HG02938 (cell line): ENCODE measurements around the gene GSG1L.

Experiments
- ATAC-seq: cut with Tn5 transposase; IDR thresholded peaks from one replicate; pipeline ENCODE4 v1.9.1; 2021; ENCODE audit warnings: mild to moderate bottlenecking, moderate library complexity; ENCODE audit not compliant: unreplicated experiment

Gene GSG1L

DNA sequence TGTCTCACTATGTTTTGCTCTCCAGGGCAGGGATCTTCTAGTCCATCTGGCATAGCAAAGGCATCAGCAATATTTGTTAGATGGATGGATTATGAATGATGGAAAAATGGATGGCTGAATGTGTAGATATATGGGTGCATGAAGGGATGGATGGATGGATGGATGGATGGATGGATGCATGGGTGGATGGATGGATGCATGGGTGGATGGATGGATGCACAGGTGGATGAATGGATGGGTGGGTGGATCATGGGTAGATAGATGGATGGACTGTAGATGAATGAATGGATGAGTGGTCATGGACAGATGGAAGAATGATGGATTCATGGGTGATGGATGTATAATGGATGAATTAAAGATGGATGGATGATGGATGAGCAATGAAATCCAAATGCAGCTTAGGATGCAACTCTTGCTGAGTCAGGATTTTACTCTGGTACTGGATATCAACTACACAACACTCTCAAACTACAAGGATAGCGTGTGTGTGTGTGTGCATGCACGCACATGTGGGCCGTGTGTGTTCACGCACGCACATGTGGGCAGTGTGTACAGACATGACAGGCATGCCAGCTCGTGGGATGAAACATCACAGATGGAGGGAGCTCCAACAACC, 34.0 kb downstream of the GSG1L start:
- no peak for ATAC-seq

DNA sequence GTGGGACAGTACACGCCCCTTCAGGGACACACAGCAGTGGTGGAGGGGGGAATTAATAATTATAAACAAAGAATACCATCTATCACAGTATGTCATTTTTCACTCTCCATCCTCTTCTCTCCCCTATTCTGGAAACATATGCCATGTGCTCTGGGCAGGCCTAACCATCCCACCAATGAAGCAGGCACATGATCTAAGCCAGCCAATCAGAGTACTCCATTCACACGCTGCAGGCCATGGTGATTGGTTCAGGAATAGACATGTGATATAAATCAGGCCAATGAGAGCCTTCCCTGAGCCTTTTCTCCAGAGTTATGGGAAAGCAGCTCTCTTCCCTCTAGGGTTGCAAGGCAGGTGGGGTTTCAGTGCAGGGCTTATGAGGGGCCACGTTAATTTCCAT, 36.5 kb downstream of the GSG1L start:
- no peak for ATAC-seq

DNA sequence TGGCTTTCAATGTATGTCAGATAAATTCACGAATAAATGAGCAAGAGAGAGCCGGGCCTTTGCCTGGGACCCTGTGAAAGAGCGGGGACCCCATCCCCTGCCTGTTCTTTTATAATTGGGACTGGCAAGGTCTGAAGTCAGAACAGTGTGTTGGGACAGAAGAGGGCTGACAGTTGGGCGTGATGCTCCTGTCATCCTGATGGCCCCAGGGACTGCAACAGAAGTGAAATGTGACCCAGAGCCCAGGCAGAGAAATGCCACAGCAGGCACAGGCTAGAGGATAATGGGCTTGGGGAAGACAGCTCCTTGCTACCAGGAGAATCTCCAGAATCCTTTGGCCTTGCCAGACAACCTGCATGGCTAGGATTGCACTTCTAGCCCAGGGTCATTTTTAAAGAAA, 37.9 kb downstream of the GSG1L start:
- ATAC-seq: no peak

DNA sequence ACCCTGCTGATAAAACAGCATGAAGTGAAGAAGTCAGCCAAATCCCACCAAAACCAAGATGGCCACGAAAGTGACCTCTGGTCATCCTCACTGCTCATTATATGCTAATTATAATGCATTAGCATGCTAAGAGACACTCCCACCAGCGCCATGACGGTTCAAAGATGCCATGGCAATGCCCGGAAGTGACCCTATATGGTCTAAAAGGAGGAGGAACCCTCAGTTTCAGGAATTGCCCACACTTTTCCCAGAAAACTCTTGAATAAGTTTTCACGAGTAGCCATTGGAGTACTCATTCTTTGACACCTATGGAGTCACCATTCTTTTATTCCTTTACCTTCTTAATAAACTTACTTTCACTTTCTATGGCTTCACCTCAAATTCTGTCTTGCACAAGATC, 44.3 kb downstream of the GSG1L start:
- no peak for ATAC-seq

DNA sequence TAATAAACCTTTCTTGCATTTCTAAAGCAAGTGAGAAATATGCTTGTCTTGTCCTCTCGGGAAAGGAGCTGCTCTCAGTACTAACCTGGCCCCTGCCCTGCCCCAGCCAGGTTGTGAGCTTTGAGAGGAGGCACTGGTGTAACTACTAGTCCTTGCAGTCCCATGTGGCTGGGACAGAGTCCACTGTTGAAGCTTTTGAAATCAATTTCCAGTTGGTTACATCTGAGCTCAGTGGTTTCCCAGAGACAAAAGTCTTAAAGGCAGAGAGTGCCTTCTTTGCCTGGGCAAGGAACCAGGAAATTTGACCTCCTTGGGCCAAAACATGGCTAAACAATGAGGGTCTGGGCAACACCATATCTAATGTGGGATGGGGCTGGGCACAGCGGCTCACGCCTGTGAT, 48.7 kb downstream of the GSG1L start:
- ATAC-seq: no peak

DNA sequence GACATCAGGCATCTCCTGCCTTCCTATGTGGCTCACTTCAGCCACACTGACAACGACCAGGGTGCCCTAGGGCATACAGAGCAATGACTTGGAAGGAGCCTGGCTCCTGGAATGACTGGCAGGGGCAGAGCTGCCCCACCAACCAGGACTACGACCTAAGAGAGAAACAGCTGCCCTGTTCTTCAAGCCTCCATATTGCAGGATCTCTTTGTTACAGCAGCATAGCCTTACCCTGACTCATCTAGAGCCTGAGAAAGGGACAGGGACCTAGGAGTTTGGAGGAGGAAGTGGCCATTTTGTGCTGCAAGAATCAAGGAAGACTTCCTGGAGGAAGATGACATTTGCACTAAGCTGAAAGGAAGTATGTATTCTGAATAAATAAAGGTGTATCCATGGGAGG, 49.6 kb downstream of the GSG1L start:
- no peak for ATAC-seq

DNA sequence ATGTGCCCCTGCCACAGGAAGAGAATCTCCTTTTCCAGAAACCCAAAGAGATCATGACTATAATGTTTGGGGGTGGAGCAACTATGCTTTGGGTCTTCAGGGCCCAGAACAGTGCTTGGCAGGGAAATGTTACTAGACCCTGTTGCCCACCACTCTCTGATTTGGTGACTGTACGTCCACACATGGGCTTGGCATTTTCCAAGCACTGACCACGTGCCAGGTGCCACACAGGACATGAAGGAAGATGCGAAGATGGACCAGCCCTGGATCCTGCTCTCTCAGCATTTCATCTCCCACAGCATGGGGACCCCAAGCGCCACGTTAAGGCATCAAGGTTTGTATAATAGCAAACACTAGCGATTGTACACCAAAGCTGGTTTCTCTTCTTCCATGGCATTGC, 50.1 kb downstream of the GSG1L start:
- ATAC-seq: no peak

DNA sequence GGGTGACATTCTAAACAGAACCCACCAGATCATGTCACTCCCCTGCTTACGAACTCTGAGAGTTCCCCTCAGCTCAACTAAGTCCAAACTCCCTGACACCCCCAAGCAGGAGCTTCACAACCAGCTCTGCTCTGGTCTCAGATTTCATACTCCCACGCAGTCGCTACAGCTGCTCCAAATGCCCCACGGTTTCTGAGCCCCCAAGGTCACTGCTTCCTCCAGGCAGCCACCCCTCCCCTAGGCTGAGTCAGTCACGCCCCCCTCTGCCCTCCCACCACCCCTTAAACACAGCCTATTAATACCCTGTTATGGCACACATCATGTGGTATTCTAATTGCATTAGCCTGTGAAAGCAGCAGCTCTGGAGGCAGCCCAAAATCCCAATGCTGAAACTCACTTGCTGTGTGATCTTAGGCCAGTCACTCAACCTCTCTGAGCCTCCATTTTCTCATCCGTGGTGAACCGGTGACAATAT, 51.5 kb downstream of the GSG1L start:
- ATAC-seq: no peak

DNA sequence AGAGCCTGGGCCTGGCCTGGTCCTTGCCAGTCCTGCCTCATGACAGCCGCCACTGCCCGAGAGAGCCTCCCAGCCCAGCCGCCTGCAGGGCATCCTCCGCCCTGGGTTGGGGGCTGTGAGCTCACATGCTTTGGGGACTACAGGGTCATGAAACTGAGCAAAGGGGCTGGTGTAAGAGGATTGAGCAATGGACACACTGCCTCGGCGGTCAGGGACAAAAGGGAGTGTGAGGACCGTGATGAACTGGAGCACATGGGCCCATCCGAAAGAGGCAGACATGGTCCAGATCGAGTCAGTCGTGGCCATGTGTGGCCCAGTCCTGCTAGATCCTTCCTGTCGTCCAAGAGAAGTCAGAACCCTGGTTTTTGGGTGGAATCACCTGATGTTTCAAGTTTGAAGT, 52.3 kb downstream of the GSG1L start:
- no peak for ATAC-seq

DNA sequence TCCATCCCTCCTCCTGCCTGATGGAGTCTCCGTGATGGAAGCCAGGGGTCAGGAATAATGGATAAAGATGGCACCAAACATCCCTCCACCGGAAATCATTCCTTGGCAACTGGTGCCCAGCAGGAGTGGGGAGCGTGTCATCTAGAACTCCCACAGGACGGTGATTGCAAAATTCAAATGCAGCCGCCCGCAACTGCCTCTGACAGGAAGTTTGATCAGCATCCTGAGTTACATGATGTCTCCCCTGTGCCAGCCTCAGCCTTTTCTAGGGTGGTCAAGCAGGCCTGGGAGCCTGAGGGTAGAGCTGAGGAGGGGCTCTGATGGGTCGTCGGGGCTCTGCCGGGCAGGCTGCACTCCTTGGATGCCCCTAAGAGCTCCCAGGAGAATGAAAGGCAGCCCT, 52.8 kb downstream of the GSG1L start:
- ATAC-seq: no peak

DNA sequence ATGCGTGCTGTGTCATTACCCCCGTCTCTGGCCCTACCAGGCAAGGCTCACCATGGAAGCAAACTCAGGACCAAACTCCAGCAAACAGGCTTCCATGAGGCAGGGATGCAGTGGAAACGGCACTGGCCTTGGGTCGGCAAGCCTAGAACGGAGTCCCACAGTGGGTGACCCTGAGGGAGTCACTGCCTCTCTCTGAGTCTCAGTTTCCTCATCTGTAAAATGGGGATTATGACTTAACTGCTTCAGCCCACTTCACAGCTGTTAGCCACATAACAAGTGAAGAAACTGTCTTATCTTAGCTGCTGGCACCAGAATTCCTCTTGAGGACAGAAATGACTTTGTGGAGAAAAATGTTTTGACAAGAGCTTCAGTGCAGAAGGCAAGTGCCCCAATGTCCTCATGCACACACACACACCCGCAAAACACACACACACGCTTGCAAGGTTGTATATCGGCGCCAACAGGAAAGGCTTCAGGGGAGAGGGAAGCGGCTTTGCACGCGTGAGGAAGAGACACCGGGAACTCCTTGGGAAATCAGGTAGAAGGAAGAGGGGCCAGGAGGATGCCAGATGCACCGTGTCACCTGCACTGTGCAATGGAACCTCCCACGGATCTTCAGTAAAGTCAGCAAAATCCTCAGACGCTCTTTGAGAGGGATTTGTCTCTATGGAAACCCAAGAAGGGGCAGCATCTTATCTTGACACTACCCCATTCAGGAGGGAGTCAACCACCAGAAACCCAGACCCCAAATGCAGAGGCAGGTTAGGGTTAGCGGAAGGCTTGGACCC, 53.7 kb downstream of the GSG1L start:
- no peak for ATAC-seq

DNA sequence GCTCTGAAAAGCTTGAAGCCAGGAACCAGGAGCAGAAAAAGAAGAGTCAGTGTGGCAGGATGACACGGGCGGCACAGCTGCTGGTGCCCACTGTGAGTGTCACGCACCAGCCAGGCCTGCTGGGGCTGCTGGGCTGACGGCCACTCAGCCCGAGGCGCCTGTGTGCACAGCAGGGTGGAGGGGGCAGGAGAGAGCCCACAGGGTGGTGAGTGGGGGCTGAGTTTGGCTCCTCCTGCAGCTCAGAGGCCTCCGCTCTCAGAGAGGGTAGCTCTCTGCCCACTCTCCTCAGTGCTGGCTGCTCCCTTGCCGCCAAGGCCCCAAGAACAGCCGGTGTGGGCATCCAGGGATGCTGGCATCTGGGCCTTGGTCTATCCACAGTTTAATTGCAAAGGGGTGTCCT, 59.6 kb downstream of the GSG1L start:
- no peak for ATAC-seq

DNA sequence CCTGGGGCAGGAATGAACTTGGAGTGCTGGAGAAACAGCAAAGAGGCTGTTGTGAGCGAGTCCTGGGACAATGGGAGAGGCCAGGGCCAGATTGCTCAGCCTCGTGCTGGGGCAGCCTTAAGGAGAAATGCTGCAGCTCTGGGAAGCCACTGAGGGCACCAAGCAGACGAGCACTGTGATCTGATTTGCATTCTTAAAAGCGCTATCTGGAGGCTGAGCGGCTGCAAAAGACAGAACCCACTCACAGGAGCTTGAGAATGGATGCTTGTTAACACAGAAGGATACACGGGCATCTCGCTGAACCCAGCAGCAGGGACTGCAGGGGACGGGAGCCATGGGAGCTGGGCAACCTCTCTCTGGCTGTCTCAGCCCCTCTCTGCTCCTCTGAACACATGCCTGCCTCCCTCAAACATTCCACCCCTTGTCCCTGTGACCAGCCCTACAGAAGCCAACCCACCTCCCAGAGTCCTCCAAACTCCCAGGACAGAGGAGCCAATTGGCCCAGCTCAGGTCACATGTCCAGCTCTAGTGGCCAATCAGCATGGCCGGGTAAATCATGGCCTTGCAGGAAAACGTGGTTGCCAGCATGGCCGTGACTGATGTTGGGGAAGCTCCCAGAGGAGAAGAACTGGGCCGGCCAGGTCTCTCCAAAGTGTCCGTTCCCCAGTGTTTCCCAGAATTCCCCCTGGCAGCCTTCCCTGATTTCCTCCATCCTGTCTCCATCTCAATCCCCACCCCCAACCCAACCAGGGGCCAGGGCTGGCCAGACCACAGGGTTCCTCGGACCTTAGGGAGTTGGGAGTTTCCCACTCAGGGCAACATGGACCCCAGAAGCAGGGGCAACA, 60.3 kb downstream of the GSG1L start:
- no peak for ATAC-seq

DNA sequence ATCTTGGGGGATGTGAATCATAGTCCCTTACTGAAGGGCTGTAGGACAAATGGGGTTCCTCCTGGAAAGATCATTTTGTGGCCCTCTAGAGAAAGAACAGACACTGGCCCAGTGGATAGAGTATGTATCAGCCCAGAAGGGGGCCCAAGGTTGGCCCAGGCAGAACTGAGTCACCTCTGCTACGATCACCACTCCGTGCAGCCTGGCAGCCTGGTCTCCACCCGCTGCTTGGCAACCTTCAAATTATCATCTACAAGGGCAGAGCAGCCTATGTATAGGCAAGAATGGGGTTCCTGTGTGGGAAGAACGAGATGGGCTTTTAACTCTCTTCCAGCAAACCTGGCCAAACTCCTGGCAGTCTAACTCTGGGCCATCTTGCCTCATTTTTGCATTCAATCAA, 61.9 kb downstream of the GSG1L start:
- ATAC-seq: no peak

DNA sequence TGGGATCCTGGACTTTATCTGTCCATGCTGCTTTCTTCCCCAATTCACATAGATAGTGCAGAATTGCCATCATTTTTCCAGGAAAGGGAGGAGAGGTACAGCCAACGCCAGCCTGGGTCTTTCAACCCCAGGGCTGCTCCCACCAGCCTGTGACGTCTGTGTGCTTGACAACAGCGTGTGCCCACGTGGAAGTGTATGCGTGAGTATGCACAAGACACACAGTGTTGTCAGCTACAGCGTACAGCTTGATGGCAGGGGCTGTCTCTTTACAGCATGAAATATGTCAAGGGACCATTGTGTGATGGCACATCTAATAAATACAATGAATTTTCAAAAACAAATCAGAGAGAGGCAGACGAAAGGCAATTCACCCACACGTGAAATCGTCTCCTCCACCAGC, 62.3 kb downstream of the GSG1L start:
- ATAC-seq: no peak

DNA sequence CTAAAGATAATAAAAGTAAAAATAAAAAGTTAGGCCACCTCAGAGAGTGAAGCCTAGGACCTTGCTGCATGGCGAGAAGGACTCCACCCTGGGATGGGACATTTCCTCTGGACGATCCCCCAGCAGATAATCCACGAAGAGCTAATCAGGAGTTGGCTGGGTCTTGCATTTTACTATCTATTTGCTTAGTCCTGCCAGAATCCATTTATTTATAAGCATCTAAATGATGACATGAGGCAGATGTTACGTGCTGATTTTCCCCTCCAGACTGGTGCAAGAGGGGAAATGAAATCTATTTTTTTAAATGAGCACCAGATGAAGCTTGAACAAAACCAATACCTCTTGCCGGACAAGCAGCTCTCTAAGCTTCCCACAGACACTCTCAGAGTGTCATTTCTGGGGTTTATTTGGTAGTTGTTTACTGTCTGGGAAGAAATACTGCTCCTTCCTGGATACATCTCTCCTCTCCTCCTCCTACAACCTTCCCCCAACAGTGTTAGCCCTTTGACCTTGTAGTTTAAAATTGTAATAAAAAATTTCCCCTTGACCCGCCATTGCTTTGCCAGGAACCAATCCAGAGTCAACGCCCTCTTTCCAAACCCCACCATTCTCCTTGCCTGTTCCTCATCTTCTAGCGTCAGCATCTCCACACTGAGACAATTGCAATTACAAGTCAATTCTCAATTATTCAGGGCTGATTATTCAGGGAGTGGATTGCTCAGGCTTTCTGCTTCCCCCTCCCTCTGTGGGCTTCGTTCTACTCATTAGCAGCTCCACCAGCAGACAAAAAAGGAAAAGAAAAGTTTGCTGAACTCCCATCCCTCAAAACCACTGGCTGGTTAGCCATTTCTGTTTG, 63.0 kb downstream of the GSG1L start:
- ATAC-seq: no peak

DNA sequence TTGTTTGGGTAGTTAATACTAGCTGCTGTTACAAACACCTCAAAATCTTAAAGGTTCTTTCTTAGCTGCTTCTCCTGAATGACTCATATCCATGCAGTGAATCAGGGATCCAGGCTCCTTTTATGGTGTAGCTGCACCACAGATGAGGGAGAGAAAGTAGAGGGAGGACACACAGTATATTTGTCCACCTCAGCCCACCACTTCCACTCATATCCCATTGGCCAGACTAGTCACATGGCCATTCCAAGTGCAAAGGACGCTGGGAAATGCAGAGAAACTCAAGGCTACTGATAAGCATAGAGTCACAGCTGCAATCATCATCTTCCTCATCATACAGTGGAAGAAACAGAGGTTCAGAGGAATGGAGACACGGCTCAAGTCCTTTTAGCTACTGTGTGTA, 63.8 kb downstream of the GSG1L start:
- ATAC-seq: no peak

DNA sequence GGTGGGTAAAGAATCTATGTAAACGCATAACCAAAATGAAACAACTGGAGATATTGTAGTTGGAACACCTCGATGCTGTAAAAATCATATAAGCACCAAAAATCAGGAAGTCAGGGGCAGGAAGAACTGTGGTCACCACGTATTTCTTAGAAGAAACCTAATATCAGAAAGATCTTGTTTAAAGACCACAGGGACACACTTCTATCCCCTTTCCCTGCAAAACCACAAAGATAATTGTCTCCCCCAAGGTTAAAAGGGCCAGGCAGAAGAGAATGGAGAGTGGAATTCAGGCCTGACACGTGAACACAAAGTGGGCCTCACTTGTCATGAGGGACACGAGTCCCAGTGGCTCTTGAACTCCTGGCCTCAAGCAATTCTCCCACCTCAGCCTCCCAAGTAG, 68.1 kb downstream of the GSG1L start:
- ATAC-seq: no peak

DNA sequence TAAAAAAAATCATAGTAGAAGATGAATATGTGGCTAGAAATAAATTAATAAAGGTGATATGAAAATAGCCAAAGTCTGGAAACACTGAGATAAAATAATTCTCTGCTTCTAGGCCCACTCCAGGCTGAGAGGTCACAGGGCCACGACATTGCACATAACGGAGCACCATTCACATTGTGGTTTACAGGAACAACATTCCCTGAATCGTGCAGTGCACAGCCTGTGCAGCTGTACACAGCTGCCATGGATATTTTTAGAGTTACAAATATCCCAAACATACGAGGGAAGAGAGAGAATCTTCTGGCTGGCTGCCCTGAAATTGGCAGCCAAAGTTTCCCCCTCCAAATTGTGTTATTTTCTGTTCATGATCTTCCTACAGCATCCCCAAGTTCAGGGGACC, 68.8 kb downstream of the GSG1L start:
- no peak for ATAC-seq

DNA sequence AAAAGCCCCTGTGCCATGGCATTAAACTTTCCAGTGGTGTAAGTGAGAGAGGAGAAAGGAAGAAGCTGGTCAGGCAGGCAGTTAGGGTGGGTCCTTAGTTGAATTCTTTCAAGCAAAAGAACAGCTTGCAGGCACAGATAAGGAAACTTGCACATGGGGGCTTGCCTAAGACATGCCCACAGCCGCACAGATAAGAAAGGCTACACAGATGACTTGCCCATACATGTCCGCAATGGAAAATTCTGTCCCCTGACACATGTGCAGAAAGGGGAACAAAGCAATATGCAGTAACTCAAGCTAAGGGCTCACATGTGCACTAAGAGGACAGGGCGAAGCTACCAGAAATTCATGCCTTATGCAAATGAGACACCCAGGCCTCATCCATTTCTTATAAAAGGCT, 69.9 kb downstream of the GSG1L start:
- ATAC-seq: no peak

DNA sequence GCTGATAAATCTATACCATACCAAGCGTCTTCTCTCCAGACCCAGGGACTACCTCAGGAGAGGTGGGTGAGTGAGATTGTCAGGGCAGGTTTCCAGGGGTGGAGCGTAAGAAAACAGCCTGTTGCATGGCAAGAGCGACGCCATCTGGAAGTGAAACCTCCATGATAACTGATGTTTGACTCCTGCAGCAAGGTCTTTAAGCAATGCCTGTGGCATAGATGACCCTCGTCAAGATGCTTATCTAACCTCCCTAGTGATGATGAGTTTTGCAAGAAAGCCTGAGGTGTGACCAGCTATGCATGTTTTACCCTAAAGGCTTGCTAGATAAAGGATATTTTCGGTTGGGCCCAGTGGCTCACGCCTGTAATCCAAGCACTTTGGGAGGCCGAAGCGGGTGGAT, 71.6 kb downstream of the GSG1L start:
- no peak for ATAC-seq
